ENCODE results near the gene SLC38A8. TPM values are rescaled to one million over a fixed set of nuclear protein-coding genes. Genes with fewer than 3 reads are reported as not detected.

SLC38A8 gene
- total RNA-seq, 4 donors from 2014 or later = not detected

DNA sequence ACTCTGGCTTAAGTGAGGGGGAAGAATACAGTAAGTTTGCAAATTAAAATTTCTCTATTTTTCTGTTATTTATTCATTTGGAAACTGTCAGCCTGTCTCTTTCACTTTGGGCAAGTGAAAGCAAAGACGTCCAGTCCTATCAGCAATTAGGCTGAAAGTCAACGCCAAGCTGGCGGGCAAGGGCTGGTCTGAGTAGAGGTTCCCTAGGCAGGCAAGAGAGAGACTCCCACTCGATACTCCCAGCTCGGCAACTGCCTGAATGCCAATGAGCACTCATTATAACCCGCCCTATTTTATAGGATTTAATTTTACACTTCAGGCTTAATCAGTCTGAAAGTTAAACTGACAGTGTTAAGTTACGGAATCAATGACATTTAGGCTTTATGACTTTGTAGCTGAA lies 14.3 kb upstream of the SLC38A8 start:
- TF ChIP-seq CTCF (IDR thresholded peaks at IDR 0.05) (no peak), POLR2A (IDR thresholded peaks at IDR 0.05) (no peak)
- intact Hi-C loops (cut with DNase I; ENCODE audit: low total_unique reads) = no loop called here
- 87 to 93% methylated on average over 7 of the region's 7 CpGs for WGBS, 2 donors

GRCh38 chr16:84055801-84056634 lies 13.4 kb upstream of the SLC38A8 start:
- WGBS, 2 donors = 85 to 86% methylated on average over 19 of the region's 19 CpGs
- peak in 1 of 2 donors; percentile 56 for DNase-seq (ENCODE audit: low spot score in 2 of 2)
- no peak for TF ChIP-seq CTCF (IDR thresholded peaks at IDR 0.05)
- TF ChIP-seq POLR2A (IDR thresholded peaks at IDR 0.05) = no peak
- H3K4me3 ChIP-seq (ENCODE audit: low read depth, poor library complexity, severe bottlenecking) = no peak overlapping the region
- intact Hi-C loops (cut with DNase I; ENCODE audit: low total_unique reads) = no loop called here

More for the DNA sequence above, 14.3 kb upstream of the SLC38A8 start:
- DNase-seq (ENCODE audit: low spot score in 2 of 2) = peak in 1 of 2 donors; percentile 14
- no peak overlapping the region for H3K4me3 ChIP-seq (ENCODE audit: low read depth, poor library complexity, severe bottlenecking)

DNA sequence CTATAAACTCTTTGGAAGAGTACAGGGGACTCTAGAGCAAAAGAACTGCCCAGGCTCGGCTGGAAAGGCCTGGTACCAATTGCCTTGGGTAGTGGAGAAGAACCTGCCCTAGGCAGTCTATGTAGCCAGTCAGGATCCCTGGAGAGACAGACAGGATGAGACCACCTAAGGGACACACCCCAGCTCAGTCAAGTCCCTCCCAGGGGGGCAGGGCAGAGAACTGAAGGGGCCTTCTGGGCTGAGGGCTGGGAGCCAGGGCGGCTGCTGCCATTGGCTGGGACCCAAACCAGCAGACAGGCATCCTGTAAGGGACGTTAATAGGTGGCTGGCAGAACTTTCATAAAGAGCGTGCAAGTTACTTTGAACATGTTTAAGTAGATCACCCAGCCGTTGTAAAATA lies 12.8 kb upstream of the SLC38A8 start:
- intact Hi-C loops (cut with DNase I; ENCODE audit: low total_unique reads) = no loop called here
- peak in 1 of 2 donors; percentile 57 for DNase-seq (ENCODE audit: low spot score in 2 of 2)
- WGBS, 2 donors = 58 to 62% methylated on average over 5 of the region's 5 CpGs
- TF ChIP-seq POLR2A (IDR thresholded peaks at IDR 0.05) (no peak), CTCF (IDR thresholded peaks at IDR 0.05) (no peak)
- H3K4me3 ChIP-seq (ENCODE audit: low read depth, poor library complexity, severe bottlenecking) = no peak overlapping the region

- no peak overlapping the region for H3K4me3 ChIP-seq (ENCODE audit: low read depth, poor library complexity, severe bottlenecking)
- peak in 1 of 2 donors; percentile 80 for DNase-seq (ENCODE audit: low spot score in 2 of 2)
- 82 to 83% methylated on average over 13 of the region's 13 CpGs for WGBS, 2 donors
- TF ChIP-seq POLR2A (IDR thresholded peaks at IDR 0.05) = no peak
- TF ChIP-seq CTCF (IDR thresholded peaks at IDR 0.05) = no peak
- intact Hi-C loops (cut with DNase I; ENCODE audit: low total_unique reads) = no loop called here
Measured at GRCh38 chr16:84054916-84055315, 12.3 kb upstream of the SLC38A8 start.

- no peak for TF ChIP-seq CTCF (IDR thresholded peaks at IDR 0.05)
- no peak for TF ChIP-seq POLR2A (IDR thresholded peaks at IDR 0.05)
- H3K4me3 ChIP-seq (ENCODE audit: low read depth, poor library complexity, severe bottlenecking) = no peak overlapping the region
- DNase-seq (ENCODE audit: low spot score in 2 of 2) = peak in 1 of 2 donors; percentile 61
- 95 to 96% methylated on average over 16 of the region's 16 CpGs for WGBS, 2 donors
- intact Hi-C loops (cut with DNase I; ENCODE audit: low total_unique reads) = no loop called here
Measured at GRCh38 chr16:84054271-84054670, 11.7 kb upstream of the SLC38A8 start.

Data from lower leg skin (tissue), 4 donors.